Stimulated activated effector memory CD8-positive, alpha-beta T cell treated with anti-CD3 and anti-CD28 coated beads, Interleukin-12 subunit alpha, Interleukin-12 subunit beta, amount 100 ng/mL, for 72 hours (primary cell): ENCODE measurements around the gene RAB25.
"Not testable (repeated sequence)": the region's sequence is repeated elsewhere in the genome, so short reads cannot be mapped to it uniquely, and the experiment has no call there.

ENCODE experiments used
- ATAC-seq: fragments of 150-1000 bp; cut with Tn5 transposase; 2 replicates; pipeline ENCODE4 v1.10.0; 2021
- DNase-seq, 2 donors: peaks; one replicate each; pipeline ENCODE4 v3.0.0; 2021 to 2022; ENCODE audit warnings: low spot score in 2 of 2
- H3K27ac Mint-ChIP-seq: one replicate; pipeline ENCODE4 v1.8.0; 2022; ENCODE audit warnings: mild to moderate bottlenecking, mixed read lengths
- H3K36me3 Mint-ChIP-seq: one replicate; pipeline ENCODE4 v1.8.0; 2022; ENCODE audit warnings: mild to moderate bottlenecking, mixed read lengths
- H3K4me1 Mint-ChIP-seq: one replicate; pipeline ENCODE4 v1.8.0; 2022; ENCODE audit warnings: mixed read lengths
- H3K4me3 Mint-ChIP-seq: one replicate; pipeline ENCODE4 v1.8.0; 2022; ENCODE audit warnings: mild to moderate bottlenecking, mixed read lengths
- H3K9me3 Mint-ChIP-seq: one replicate; pipeline ENCODE4 v1.8.0; 2022; ENCODE audit warnings: mixed read lengths

The RAB25 gene

DNA sequence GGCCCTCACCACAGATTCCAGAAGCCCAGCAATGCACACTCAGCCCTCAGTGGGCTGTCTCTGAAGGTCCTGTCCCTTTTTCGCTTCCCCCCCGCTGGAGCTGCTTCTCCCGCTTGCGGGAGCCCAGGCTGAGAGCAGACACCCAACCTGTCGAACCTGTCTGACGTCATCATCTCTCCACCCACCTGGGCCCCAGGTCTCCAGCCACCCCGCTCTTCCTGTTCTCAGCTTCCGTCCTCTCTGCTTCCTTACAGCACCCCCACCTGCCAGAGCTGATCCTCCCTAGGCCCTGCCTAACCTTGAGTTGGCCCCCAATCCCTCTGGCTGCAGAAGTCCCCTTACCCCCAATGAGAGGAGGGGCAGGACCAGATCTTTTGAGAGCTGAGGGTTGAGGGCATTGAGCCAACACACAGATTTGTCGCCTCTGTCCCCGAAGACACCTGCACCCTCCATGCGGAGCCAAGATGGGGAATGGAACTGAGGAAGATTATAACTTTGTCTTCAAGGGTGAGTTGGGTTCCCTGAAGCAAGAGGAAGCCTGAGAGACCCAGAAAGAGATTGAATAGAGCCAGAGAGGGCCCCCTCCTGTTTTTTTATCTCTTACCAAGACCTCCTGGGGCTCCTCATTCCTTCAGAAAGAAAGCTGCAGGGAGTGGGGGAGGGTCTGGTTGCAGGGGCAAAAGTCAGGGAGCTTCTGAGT, at the start of gene RAB25:
RAB25 (plus strand) TSS at position 224 of the 700 bp plus-strand sequence; CDS start at position 465, 241 bp downstream.
- ATAC-seq = no peak

DNA sequence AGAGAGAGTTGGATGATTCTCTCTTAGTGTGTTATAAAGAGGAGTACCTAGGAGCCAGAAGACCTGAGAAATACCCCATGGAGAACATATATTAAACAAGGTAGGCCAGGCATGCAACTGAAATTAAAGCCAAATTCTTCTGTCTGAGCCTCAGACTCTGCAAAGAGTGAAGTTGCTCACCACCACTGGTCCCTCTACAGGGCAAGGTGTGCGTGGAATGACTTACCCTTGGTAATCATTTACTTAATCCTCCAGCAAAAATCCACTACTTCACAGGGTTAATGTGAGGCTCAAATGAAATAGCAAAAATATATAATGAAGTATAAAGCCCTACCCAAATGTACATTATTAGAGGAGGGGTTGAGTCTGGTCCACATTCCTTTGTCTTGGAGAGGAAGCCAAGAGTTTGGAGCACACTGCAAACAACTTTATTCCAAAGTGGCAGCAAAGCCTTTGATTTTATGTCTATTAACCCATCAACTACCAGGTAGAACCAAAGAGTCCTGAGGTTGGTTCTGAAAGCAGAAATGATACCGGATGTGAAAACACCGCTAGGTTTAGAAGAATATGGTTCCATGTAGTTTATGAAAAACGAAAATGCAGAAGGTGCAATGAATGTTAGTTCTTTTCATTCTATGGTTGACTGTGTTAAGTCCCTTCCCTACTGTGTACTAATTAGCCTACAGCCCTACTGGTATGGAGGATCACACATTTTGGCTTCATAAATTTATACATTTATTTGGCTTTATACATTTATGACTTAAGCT, 48.7 kb upstream of the RAB25 start:
- peak overlapping the region; percentile 85 for H3K27ac Mint-ChIP-seq
- ATAC-seq (no peak), DNase-seq (no peak)
- H3K9me3 Mint-ChIP-seq = no peaks in the 10 kb centered on the region
- H3K4me1 Mint-ChIP-seq = peaks cover 19% of the 10 kb centered on the region
- H3K4me3 Mint-ChIP-seq = no peak overlapping the region
- H3K36me3 Mint-ChIP-seq = peaks cover 100% of the 10 kb centered on the region

More for the DNA sequence above, at the start of gene RAB25:
- no peak within 1 kb of the TSS for H3K4me3 Mint-ChIP-seq
- DNase-seq = no peak
- peaks cover 23% of the 10 kb centered on the region for H3K4me1 Mint-ChIP-seq
- H3K9me3 Mint-ChIP-seq = no peaks in the 10 kb centered on the region
- H3K36me3 Mint-ChIP-seq = peaks cover 35% of the 10 kb centered on the region
- H3K27ac Mint-ChIP-seq = peak within 1 kb of the TSS; percentile 52

DNA sequence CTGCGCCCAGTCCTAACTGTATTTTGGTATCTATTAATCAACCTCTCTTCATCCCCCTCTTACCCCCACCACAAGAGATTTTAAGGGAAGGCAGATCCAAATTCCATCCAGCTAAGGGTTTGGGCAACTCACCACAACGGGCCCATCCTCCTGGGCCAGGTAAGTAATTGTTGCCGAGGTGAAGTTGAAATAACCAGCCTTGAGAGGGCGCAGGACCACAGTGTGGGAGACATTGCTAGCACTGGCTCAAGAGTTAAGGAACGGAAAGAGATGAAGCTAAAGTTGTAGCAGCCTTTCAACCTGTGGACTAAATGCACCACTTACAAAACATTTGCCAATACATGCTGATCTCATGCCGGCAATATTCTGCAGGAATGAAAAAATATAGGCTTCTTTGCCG, 46.1 kb upstream of the RAB25 start:
- DNase-seq (no peak), ATAC-seq (no peak)
- no peak overlapping the region for H3K27ac Mint-ChIP-seq
- no peak overlapping the region for H3K4me3 Mint-ChIP-seq
- H3K36me3 Mint-ChIP-seq = peaks cover 100% of the 10 kb centered on the region
- peaks cover 36% of the 10 kb centered on the region for H3K4me1 Mint-ChIP-seq
- no peaks in the 10 kb centered on the region for H3K9me3 Mint-ChIP-seq

DNA sequence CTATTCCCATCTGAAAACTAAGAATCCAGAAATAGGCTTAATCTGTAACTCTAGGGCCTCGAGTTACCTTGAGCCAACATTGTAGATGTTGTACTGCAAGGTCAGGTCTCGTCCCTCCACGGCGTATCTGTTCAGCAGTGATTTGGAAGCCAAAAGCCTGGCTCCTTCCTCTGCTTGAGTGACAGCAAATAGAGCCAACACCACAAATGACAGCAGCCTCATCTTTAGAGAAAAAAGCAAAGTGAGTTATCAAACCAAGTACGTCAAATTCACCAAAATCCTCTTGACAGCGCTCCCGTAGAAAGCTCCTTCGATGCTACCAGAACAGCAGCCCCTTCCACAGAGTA, 41.0 kb upstream of the RAB25 start:
- ATAC-seq (no peak), DNase-seq (no peak)
- peaks cover 26% of the 10 kb centered on the region for H3K4me1 Mint-ChIP-seq
- H3K4me3 Mint-ChIP-seq = peak overlapping the region; percentile 92
- H3K27ac Mint-ChIP-seq = peak overlapping the region; percentile 94
- H3K36me3 Mint-ChIP-seq = peaks cover 61% of the 10 kb centered on the region
- no peaks in the 10 kb centered on the region for H3K9me3 Mint-ChIP-seq

DNA sequence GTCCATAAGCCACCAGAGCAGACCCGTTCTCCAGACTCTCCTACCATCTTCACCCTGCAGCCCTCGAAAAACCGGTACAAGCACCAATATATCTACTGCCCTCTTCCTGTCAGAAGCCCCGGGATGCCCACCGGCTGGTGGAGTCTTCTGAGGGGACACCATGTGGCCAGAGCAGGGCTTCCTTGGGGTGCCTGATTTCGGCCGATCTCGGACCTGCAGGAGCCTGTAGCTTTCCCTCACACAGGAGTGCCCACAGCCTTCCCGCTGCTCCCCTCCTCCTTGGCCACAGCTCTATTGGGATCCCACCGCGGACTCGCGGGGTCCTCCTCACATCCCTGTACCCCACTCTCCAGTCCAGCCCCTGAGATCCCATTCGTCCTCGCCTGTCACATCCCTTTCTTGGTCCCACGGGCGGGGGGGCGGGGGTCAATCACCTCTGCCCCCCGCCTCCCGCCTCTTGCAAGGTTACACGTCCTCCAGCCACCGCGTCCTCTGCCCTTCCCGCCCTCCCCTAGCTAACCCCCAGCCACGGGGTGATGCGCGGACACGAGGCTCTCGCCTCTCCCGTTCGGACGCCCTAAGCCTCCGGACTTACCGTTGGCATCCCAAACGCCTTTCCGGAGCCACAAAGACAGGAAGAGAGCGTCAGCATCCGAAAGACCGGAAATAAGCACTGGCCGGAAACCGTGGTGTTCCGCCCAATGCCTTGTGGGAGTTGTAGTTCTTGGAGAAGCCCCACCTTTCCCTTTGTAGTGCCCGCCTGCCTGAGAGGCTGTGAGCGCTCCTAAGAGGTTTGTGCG, 40.5 kb upstream of the RAB25 start, which contains the start of gene SSR2:
SSR2 (minus strand) TSS at position 659 of the 800 bp plus-strand sequence. CDS start 784 bp downstream, outside the sequence.
- ATAC-seq (peak; percentile 100), DNase-seq (peak; percentile 64 to 87)
- Mint-ChIP-seq H3K36me3 (peaks cover 55% of the 10 kb centered on the region), H3K4me1 (peaks cover 24% of the 10 kb centered on the region), H3K9me3 (no peaks in the 10 kb centered on the region), H3K4me3 (peak within 1 kb of the TSS; percentile 92), H3K27ac (peak within 1 kb of the TSS; percentile 94)

DNA sequence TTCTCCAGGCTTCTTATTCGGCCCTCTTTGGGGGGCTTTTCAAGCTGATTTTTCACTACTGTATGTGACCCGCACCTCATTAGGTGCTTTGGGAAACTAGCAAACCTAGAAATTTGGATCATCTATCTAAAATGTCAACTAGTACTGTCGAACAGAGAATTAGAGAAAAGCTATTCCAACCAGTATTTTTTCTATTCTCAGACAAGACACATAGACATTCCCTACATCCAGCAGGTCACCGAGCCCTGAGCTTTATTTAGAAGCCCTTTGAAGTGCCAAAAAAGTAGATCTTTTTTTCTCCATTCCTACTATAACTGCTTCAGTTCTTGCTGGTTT, 39.9 kb upstream of the RAB25 start:
- peaks cover 50% of the 10 kb centered on the region for H3K36me3 Mint-ChIP-seq
- no peaks in the 10 kb centered on the region for H3K9me3 Mint-ChIP-seq
- ATAC-seq (no peak), DNase-seq (no peak)
- peaks cover 27% of the 10 kb centered on the region for H3K4me1 Mint-ChIP-seq
- peak overlapping the region; percentile 92 for H3K4me3 Mint-ChIP-seq
- H3K27ac Mint-ChIP-seq = peak overlapping the region; percentile 94

DNA sequence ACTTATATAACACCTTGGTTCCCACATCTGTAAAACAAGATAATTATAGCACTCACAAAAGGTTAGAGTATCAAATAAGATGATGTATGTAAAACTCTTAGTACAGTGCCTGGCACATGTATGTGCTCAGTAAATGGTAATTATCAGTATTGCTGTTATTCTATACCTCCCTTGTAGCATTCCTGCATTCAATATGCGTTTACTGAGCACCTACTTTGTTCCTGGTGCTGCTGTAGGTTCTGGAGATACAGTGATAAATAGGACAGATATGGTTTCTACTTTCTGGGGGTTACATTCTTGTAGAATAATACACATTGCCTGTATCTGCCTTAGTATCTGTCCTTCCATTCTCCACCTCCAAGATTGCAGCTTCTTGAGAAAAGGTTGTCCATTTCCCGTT, 39.0 kb upstream of the RAB25 start:
- peak overlapping the region; percentile 92 for H3K4me3 Mint-ChIP-seq
- peaks cover 29% of the 10 kb centered on the region for H3K4me1 Mint-ChIP-seq

DNA sequence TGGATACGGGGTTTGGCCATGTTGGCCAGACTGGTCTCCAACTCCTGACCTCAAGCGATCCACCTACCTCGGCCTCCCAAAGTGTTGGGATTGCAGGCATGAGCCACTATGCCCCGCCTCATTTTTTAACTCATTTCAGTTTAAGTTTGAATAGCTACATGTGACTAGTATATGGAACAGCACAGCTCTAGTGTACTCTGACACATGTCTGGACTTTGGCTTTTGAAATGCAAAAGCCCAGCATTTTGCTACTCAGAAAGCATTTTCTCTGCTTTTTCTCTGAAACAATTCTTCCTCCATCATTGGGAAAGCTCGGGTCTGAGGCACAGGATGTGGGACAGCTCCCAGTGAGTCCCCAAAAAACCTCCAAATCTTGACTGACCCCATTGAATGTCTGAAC, 36.2 kb upstream of the RAB25 start:
- no peaks in the 10 kb centered on the region for H3K9me3 Mint-ChIP-seq
- H3K4me1 Mint-ChIP-seq = peaks cover 11% of the 10 kb centered on the region
- ATAC-seq (no peak), DNase-seq (no peak)
- no peak overlapping the region for H3K27ac Mint-ChIP-seq
- H3K36me3 Mint-ChIP-seq = peaks cover 12% of the 10 kb centered on the region
- H3K4me3 Mint-ChIP-seq = no peak overlapping the region

More for the DNA sequence above, 39.0 kb upstream of the RAB25 start:
- no peak for DNase-seq
- H3K9me3 Mint-ChIP-seq = no peaks in the 10 kb centered on the region
- ATAC-seq = no peak
- H3K36me3 Mint-ChIP-seq = peaks cover 41% of the 10 kb centered on the region
- peak overlapping the region; percentile 84 for H3K27ac Mint-ChIP-seq

DNA sequence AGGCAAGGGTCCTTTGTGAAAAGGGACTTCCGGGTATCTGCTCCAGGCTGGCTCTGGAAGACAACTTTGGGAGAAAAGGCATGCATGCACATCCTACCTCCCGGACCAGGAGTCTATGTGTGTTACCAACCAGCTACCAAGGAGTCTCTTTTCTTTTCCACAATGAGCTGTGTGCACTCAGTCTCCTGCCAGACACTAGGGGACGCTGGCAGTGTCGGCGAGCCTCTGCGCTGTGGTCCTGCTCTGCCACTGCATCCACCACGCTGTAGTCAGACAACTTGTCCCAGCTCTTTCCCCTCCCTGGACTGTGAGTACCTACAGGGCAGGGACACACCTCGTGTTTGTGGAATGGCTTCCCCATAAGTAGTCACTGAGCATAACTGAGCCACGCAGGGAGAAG, 35.1 kb upstream of the RAB25 start:
- peak; percentile 10 to 55 for DNase-seq

DNA sequence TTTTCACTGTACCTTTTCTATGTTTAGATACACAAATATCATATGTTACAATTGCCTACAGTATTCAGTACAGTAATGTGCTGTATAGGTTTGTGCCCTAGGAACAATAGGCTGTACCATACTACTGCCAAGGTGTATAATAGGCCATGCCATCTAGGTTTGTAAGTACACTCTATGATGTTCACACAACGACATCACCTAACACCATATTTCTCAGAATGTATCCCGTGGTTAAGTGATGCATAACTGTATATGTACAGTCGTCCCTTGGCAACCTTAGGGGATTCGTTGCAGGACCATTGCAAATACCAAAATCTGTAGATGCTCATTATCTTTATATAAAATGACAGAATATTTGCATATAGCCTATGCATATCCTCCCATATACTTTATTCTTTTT, 34.4 kb upstream of the RAB25 start:
- Mint-ChIP-seq H3K4me1 (peaks cover 4% of the 10 kb centered on the region), H3K4me3 (no peak overlapping the region), H3K36me3 (no peaks in the 10 kb centered on the region), H3K9me3 (no peaks in the 10 kb centered on the region), H3K27ac (no peak overlapping the region)
- DNase-seq = no peak
- peak; percentile 74 for ATAC-seq

More for the DNA sequence above, 35.1 kb upstream of the RAB25 start:
- peaks cover 1% of the 10 kb centered on the region for H3K36me3 Mint-ChIP-seq
- H3K27ac Mint-ChIP-seq = no peak overlapping the region
- ATAC-seq = peak; percentile 88
- H3K9me3 Mint-ChIP-seq = no peaks in the 10 kb centered on the region
- no peak overlapping the region for H3K4me3 Mint-ChIP-seq
- peaks cover 4% of the 10 kb centered on the region for H3K4me1 Mint-ChIP-seq

DNA sequence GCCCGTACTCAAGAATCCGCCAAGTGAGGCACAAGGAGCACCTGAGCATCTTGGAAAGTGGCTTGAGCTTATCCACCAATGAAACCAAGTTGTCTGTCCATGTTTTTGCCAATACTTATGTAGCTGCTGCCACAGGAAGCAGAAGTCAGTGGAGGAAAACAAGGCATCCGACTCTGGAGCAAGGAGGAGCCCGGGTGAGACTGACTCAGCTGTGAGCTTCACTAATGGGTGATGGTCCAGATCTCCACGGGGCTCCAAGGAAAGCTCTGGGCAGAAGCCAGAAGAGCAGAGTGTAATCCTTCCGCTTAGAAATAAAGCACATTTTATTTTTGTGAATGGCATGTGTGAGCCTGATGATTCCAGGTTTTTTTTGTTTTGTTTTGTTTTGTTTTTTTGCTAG, 27.9 kb upstream of the RAB25 start:
- H3K27ac Mint-ChIP-seq = peak overlapping the region; percentile 48
- peaks cover 18% of the 10 kb centered on the region for H3K36me3 Mint-ChIP-seq
- H3K4me1 Mint-ChIP-seq = no peaks in the 10 kb centered on the region
- ATAC-seq = no peak
- H3K9me3 Mint-ChIP-seq = no peaks in the 10 kb centered on the region
- H3K4me3 Mint-ChIP-seq = no peak overlapping the region
- DNase-seq = no peak

DNA sequence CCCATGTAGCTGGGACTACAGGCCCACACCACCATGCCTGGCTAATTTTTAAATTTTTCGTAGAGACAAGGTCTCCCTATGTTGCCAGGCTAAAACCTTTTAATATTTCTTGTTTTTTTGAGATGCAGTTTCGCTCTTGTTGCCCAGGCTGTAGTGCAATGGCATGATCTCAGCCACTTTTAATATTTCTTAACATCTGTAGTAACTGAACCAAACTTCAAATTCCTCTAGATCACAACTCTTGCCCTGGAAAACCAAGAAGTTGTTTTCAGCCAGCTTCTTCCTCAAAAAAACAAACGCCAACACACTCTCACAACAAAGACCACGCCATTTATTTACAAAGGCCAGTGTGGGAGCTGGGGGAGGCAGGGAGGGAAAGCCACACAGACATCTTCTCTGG, 26.0 kb upstream of the RAB25 start:
- not testable (repeated sequence) for H3K27ac Mint-ChIP-seq, H3K4me3 Mint-ChIP-seq, DNase-seq, ATAC-seq, H3K9me3 Mint-ChIP-seq, H3K4me1 Mint-ChIP-seq
- peaks cover 37% of the 10 kb centered on the region for H3K36me3 Mint-ChIP-seq

DNA sequence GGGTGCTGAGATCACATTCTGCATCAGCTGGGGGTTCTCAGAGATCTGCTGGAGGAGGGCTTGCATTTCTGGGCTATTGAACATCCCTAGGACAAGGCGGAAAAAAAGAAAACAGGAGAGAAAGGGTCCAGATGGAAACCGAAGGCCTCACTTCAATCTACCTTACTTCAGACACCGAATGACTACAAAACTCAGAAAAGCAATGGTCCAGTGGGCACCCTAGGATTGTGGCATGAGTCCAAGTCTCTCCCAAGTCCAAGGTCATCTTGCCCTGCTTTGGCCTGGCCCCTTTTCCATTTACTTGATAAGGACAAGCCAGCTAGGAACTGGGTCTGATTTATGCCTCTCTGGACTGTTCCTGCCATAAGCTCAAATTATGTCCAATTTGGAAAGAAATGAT, 18.1 kb upstream of the RAB25 start:
- H3K27ac Mint-ChIP-seq = no peak overlapping the region
- no peak overlapping the region for H3K4me3 Mint-ChIP-seq

DNA sequence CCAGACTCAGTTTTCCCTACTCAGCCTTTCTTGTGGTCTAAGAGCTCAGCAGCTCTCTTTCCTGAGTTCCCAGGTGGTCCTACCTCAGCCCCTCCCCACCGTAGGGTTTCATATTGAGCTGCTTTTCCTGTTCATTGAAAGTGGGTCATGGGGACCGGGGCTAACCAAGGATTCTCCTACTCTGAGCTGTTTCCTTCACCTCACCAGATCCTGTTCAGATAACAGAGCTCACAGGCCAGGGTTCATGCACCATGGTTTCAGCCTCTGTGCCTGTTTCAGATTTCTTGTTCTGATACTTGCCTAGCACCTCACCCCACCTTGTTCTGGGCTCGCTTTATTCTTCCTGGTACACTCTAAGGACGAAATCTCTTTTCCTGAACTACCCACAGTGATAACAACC, 15.9 kb upstream of the RAB25 start:
- Mint-ChIP-seq H3K36me3 (peaks cover 72% of the 10 kb centered on the region), H3K27ac (peak overlapping the region; percentile 82), H3K4me3 (no peak overlapping the region), H3K9me3 (no peaks in the 10 kb centered on the region), H3K4me1 (peaks cover 28% of the 10 kb centered on the region)
- peak; percentile 79 for ATAC-seq
- DNase-seq = no peak

More for the DNA sequence above, 18.1 kb upstream of the RAB25 start:
- Mint-ChIP-seq H3K9me3 (no peaks in the 10 kb centered on the region), H3K4me1 (peaks cover 20% of the 10 kb centered on the region), H3K36me3 (peaks cover 72% of the 10 kb centered on the region)
- DNase-seq (no peak), ATAC-seq (no peak)

DNA sequence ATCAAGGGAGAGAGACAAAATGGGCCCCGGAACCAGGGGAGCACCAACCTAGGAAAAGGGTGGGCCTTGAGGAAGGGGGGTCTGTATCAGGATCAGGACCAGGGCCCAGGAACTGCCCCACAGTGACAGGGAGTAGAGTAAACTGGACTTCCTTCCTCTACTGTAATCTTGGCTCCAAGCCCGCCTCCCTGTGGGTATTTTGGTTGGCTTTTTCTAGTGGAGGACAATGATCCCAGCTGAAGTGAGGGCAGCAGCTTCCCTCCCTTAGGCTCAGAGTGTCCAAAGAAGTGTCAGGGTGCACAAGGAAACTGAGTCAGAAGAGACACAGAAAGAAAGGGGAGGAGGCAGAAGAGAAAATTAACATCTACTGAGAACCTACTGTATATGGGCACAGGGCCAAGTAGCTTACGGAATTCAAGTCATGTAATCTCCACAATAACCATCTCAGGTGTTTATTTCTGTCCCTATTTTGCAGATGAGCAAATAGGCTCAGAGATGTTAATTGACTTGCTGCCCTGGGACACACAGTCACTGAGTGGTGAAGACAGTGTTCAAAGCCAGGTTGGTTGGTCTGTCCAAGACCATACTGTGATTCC, 12.2 kb upstream of the RAB25 start:
- peaks cover 52% of the 10 kb centered on the region for H3K36me3 Mint-ChIP-seq
- H3K9me3 Mint-ChIP-seq = no peaks in the 10 kb centered on the region
- ATAC-seq = no peak
- peaks cover 31% of the 10 kb centered on the region for H3K4me1 Mint-ChIP-seq
- H3K4me3 Mint-ChIP-seq = no peak overlapping the region
- H3K27ac Mint-ChIP-seq = no peak overlapping the region
- DNase-seq = no peak
